OCI-LY3 (cell line): Measurements from ENCODE around the gene CEP57L1.

Source experiments
- CTCF ChIP-seq: fragments of 200-600, 300-600 bp; sonication (generic); IDR thresholded peaks from 2 replicates; pipeline ENCODE4 v1.5.1; 2014; ENCODE audit warnings: antibody characterized with exemption, low read length, low read depth
- EZH2phosphoT487 ChIP-seq: fragments of 200-600 bp; shearing (Covaris generic); IDR thresholded peaks from 2 replicates; pipeline ENCODE4 v1.6.1; 2018; ENCODE audit warnings: antibody characterized with exemption, mixed run types, low read depth

- TF ChIP-seq CTCF (no peak), EZH2phosphoT487 (no peak)
These were observed 47.9 kb downstream of the CEP57L1 start for GRCh38 chr6:109143191-109143590.
